Activated CD8-positive, alpha-beta T cell treated with anti-CD3 and anti-CD28 coated beads, Interleukin-2, amount 10 ng/mL, durations not matched to agents 7 days and 5 days (primary cell): Measurements from ENCODE around the gene ABHD6. TPM values are rescaled to one million over a fixed set of nuclear protein-coding genes. Genes with fewer than 3 reads are reported as not detected.

Source experiments
- ATAC-seq: fragments of 150-1000 bp; cut with Tn5 transposase; one replicate; pipeline ENCODE4 v1.10.0; 2021; ENCODE audit warnings: moderate library complexity
- CTCF ChIA-PET: fragments of 350-600 bp; sonication (Branson Sonifier 250); formaldehyde crosslinking; loops from one replicate; lab custom pipeline; 2021; ENCODE audit warnings: antibody characterized with exemption; lab: Charles Lee
- POLR2A ChIA-PET: fragments of 350-600 bp; sonication (Branson Sonifier 250); formaldehyde crosslinking; loops from one replicate; lab custom pipeline; 2021; ENCODE audit warnings: antibody characterized with exemption; lab: Charles Lee
- DNase-seq: peaks from one replicate; pipeline ENCODE4 v3.0.0-alpha.2; 2020
- H3K27ac Mint-ChIP-seq: one replicate; pipeline ENCODE4 v1.8.0; 2021; ENCODE audit warnings: mild to moderate bottlenecking, mixed read lengths
- H3K27me3 Mint-ChIP-seq: one replicate; pipeline ENCODE4 v1.8.0; 2021; ENCODE audit warnings: low read depth, mixed read lengths
- H3K36me3 Mint-ChIP-seq: one replicate; pipeline ENCODE4 v1.8.0; 2021; ENCODE audit warnings: low read depth, mixed read lengths
- H3K4me1 Mint-ChIP-seq: one replicate; pipeline ENCODE4 v1.8.0; 2021; ENCODE audit warnings: low read depth, mixed read lengths
- H3K4me3 Mint-ChIP-seq: one replicate; pipeline ENCODE4 v1.8.0; 2021; ENCODE audit warnings: mild to moderate bottlenecking, mixed read lengths
- H3K9me3 Mint-ChIP-seq: one replicate; pipeline ENCODE4 v1.8.0; 2022; ENCODE audit warnings: mixed read lengths; ENCODE audit not compliant: insufficient read depth
- total RNA-seq, 2 experiments: library from RNA; stranded (reverse); gene quantifications; one replicate each; pipeline ENCODE4 v1.2.3, GENCODE V29; 2021

The ABHD6 gene
- total RNA-seq, 2 experiments from 2014 or later = 4.0 to 4.4 TPM

GRCh38 chr3:58326267-58326900 lies 88.8 kb downstream of the ABHD6 start:
- POLR2A ChIA-PET = interaction anchor here (0.7 kb wide), 1 partner anchor 11 kb away, joined by 3 read pairs; no protein-coding TSS in a partner anchor

GRCh38 chr3:58329150-58329921 lies 91.7 kb downstream of the ABHD6 start:
- no peak for ATAC-seq
- DNase-seq = no peak
- peaks cover 35% of the 10 kb centered on the region for H3K4me1 Mint-ChIP-seq
- ChIA-PET POLR2A (no interaction called here), CTCF (no interaction called here)
- H3K36me3 Mint-ChIP-seq = peaks cover under 1% of the 10 kb centered on the region
- no peaks in the 10 kb centered on the region for H3K9me3 Mint-ChIP-seq
- no peak overlapping the region for H3K27ac Mint-ChIP-seq
- H3K27me3 Mint-ChIP-seq = no peaks in the 10 kb centered on the region
- H3K4me3 Mint-ChIP-seq = no peak overlapping the region

More at GRCh38 chr3:58326267-58326900, 88.8 kb downstream of the ABHD6 start:
- Mint-ChIP-seq H3K4me3 (no peak overlapping the region), H3K27ac (peak overlapping the region; percentile 70), H3K4me1 (peaks cover 26% of the 10 kb centered on the region), H3K27me3 (no peaks in the 10 kb centered on the region), H3K36me3 (peaks cover 6% of the 10 kb centered on the region), H3K9me3 (no peaks in the 10 kb centered on the region)
- DNase-seq (no peak), ATAC-seq (no peak)
- CTCF ChIA-PET = interaction anchor here (1.3 to 11.5 kb wide), 3 partner anchors 19 to 304 kb away, joined by 3 to 127 read pairs (median 14); partner anchors contain the start of genes HTD2 and RPP14

- H3K27ac Mint-ChIP-seq = no peak overlapping the region
- ATAC-seq = no peak
- no peak for DNase-seq
- ChIA-PET CTCF (interaction anchor here (0.7 to 0.9 kb wide), 2 partner anchors 24 to 95 kb away, joined by 3 to 4 read pairs; partner anchors contain the start of genes HTD2 and RPP14), POLR2A (no interaction called here)
- H3K4me3 Mint-ChIP-seq = no peak overlapping the region
- H3K9me3 Mint-ChIP-seq = no peaks in the 10 kb centered on the region
- no peaks in the 10 kb centered on the region for H3K27me3 Mint-ChIP-seq
- no peaks in the 10 kb centered on the region for H3K36me3 Mint-ChIP-seq
- H3K4me1 Mint-ChIP-seq = peaks cover 36% of the 10 kb centered on the region
Observed at GRCh38 chr3:58329922-58330413, 92.4 kb downstream of the ABHD6 start.

GRCh38 chr3:58331593-58332152 lies 94.1 kb downstream of the ABHD6 start:
- no peaks in the 10 kb centered on the region for H3K27me3 Mint-ChIP-seq
- peaks cover 41% of the 10 kb centered on the region for H3K4me1 Mint-ChIP-seq
- H3K27ac Mint-ChIP-seq = no peak overlapping the region
- ChIA-PET POLR2A (interaction anchor here (0.9 to 1.4 kb wide), 4 partner anchors 13 to 156 kb away, joined by 3 read pairs; no protein-coding TSS in a partner anchor), CTCF (interaction anchor here (0.9 to 6.5 kb wide), 5 partner anchors 14 to 161 kb away, joined by 3 to 55 read pairs (median 5); partner anchors contain the start of genes HTD2, KCTD6 and RPP14)
- no peaks in the 10 kb centered on the region for H3K9me3 Mint-ChIP-seq
- DNase-seq = no peak
- peak overlapping the region; percentile 66 for H3K4me3 Mint-ChIP-seq
- no peak for ATAC-seq
- peaks cover 11% of the 10 kb centered on the region for H3K36me3 Mint-ChIP-seq

GRCh38 chr3:58332575-58333188 lies 95.1 kb downstream of the ABHD6 start, which contains the start of gene PXK:
Gene PXK, plus strand, starts transcription at chr3:58332892. Its CDS starts 97 bp downstream, at chr3:58332989.
- Mint-ChIP-seq H3K4me3 (peak within 1 kb of the TSS; percentile 100), H3K9me3 (no peaks in the 10 kb centered on the region), H3K27me3 (no peaks in the 10 kb centered on the region), H3K36me3 (peaks cover 11% of the 10 kb centered on the region), H3K4me1 (peaks cover 41% of the 10 kb centered on the region), H3K27ac (peak within 1 kb of the TSS; percentile 94)
- ATAC-seq (peak; percentile 94), DNase-seq (peak; percentile 84)
- POLR2A ChIA-PET = interaction anchor here (0.6 to 5.7 kb wide), 8 partner anchors 14 to 735 kb away, joined by 3 to 42 read pairs (median 3); no protein-coding TSS in a partner anchor
- CTCF ChIA-PET = interaction anchor here (0.6 to 6.5 kb wide), 12 partner anchors 8 to 160 kb away, joined by 3 to 55 read pairs (median 4); partner anchors contain the start of genes HTD2, KCTD6 and RPP14

GRCh38 chr3:58333206-58334012 lies 95.8 kb downstream of the ABHD6 start:
- H3K27me3 Mint-ChIP-seq = no peaks in the 10 kb centered on the region

GRCh38 chr3:58334013-58334321 lies 96.4 kb downstream of the ABHD6 start:
- ChIA-PET CTCF (interaction anchor here (0.7 to 6.5 kb wide), 14 partner anchors 9 to 199 kb away, joined by 3 to 55 read pairs (median 4); partner anchors contain the start of genes HTD2, KCTD6 and RPP14), POLR2A (interaction anchor here (0.6 to 5.7 kb wide), 3 partner anchors 12 to 92 kb away, joined by 3 to 42 read pairs (median 4); no protein-coding TSS in a partner anchor)
- ATAC-seq (no peak), DNase-seq (no peak)
- Mint-ChIP-seq H3K4me3 (peak overlapping the region; percentile 100), H3K4me1 (peaks cover 41% of the 10 kb centered on the region), H3K9me3 (no peaks in the 10 kb centered on the region), H3K27ac (peak overlapping the region; percentile 94), H3K27me3 (no peaks in the 10 kb centered on the region), H3K36me3 (peaks cover 16% of the 10 kb centered on the region)

More at GRCh38 chr3:58333206-58334012, 95.8 kb downstream of the ABHD6 start:
- H3K36me3 Mint-ChIP-seq = peaks cover 11% of the 10 kb centered on the region
- ATAC-seq (peak; percentile 40), DNase-seq (peak; percentile 55)
- H3K4me1 Mint-ChIP-seq = peaks cover 41% of the 10 kb centered on the region
- H3K27ac Mint-ChIP-seq = peak overlapping the region; percentile 94
- no peaks in the 10 kb centered on the region for H3K9me3 Mint-ChIP-seq
- POLR2A ChIA-PET = interaction anchor here (0.6 to 5.7 kb wide), 4 partner anchors 17 to 736 kb away, joined by 3 to 42 read pairs (median 3); no protein-coding TSS in a partner anchor
- CTCF ChIA-PET = interaction anchor here (0.6 to 6.5 kb wide), 14 partner anchors 9 to 199 kb away, joined by 3 to 55 read pairs (median 4); partner anchors contain the start of genes HTD2, KCTD6 and RPP14
- H3K4me3 Mint-ChIP-seq = peak overlapping the region; percentile 100

GRCh38 chr3:58334506-58334884 lies 96.9 kb downstream of the ABHD6 start:
- Mint-ChIP-seq H3K27ac (peak overlapping the region; percentile 92), H3K4me1 (peaks cover 44% of the 10 kb centered on the region), H3K9me3 (no peaks in the 10 kb centered on the region), H3K36me3 (peaks cover 21% of the 10 kb centered on the region), H3K27me3 (no peaks in the 10 kb centered on the region), H3K4me3 (peak overlapping the region; percentile 100)
- POLR2A ChIA-PET = interaction anchor here (1.3 to 5.7 kb wide), 2 partner anchors 12 to 15 kb away, joined by 4 to 42 read pairs; no protein-coding TSS in a partner anchor
- DNase-seq (no peak), ATAC-seq (no peak)
- CTCF ChIA-PET = interaction anchor here (0.8 to 6.5 kb wide), 10 partner anchors 10 to 198 kb away, joined by 3 to 55 read pairs (median 9); partner anchors contain the start of genes HTD2, KCTD6 and RPP14

- H3K4me1 Mint-ChIP-seq = peaks cover 43% of the 10 kb centered on the region
- DNase-seq (no peak), ATAC-seq (no peak)
- peak overlapping the region; percentile 100 for H3K4me3 Mint-ChIP-seq
- no peaks in the 10 kb centered on the region for H3K27me3 Mint-ChIP-seq
- peaks cover 23% of the 10 kb centered on the region for H3K36me3 Mint-ChIP-seq
- POLR2A ChIA-PET = interaction anchor here (1.1 to 5.7 kb wide), 4 partner anchors 9 to 156 kb away, joined by 3 to 42 read pairs (median 3); no protein-coding TSS in a partner anchor
- CTCF ChIA-PET = interaction anchor here (0.6 to 6.5 kb wide), 8 partner anchors 10 to 97 kb away, joined by 3 to 55 read pairs (median 6); partner anchors contain the start of genes HTD2 and RPP14
- H3K27ac Mint-ChIP-seq = peak overlapping the region; percentile 92
- no peaks in the 10 kb centered on the region for H3K9me3 Mint-ChIP-seq
Observed at GRCh38 chr3:58335652-58335947, 98.0 kb downstream of the ABHD6 start.
